NCI-H1048 (cell line): Measurements from ENCODE around the gene AP4E1.
"Not testable (repeated sequence)": the region's sequence is repeated elsewhere in the genome, so short reads cannot be mapped to it uniquely, and the experiment has no call there.

Experiments
- DNase-seq: peaks from one replicate; lab custom pipeline; 2025; lab: John Stamatoyannopoulos, UW

Gene AP4E1

DNA sequence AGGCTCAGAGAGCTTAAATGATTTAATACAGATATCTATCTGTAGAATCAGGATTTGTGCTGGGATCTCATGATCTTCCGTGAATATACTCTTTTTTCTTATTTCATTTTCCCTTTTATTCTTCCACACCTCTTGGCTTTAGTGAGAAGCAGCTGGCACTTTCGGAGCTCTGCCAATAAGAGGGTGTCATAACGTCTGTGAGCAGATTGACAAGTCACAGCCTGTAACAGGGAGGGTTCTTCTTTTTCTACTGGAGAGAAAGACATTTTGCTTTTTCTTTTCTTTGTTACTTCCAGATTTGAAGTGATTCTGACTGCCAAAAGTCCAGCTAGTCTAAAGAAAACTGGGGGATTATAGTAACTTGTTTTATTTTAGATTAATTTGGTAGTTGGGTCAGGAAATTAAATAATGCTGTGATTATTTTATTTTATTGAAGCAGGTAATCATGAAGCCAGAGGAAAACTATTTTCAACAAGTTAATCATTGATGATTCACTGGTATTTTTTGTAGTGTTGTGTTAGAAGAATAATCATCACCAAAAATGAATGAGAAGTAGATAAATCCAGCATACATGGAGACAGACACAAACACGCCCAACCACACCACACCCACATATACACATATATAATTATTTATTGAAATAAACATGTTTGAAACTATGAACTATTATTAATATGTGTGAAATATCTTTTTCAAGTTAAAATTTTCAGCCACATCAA, 116.4 kb downstream of the AP4E1 start:
- no peak for DNase-seq

DNA sequence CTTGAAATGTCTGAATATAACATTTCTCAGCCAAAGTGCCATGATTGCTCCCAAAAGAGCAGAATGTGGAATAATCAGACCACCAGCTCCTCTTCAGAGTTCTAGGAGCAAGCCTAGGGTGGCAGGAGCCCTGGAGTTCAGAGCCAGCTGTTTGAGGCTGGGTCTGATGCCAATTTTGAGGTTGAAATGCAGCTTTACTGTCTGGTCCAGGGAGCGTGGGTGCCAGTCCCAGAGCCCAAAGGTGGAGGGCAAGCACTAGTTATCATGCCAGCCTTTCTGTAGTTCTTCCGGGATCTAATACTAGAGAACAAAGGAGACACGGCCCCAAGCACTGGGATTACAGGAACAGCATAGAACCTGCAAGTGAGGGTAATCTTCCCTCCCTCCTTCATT, 117.0 kb downstream of the AP4E1 start:
- no peak for DNase-seq

DNA sequence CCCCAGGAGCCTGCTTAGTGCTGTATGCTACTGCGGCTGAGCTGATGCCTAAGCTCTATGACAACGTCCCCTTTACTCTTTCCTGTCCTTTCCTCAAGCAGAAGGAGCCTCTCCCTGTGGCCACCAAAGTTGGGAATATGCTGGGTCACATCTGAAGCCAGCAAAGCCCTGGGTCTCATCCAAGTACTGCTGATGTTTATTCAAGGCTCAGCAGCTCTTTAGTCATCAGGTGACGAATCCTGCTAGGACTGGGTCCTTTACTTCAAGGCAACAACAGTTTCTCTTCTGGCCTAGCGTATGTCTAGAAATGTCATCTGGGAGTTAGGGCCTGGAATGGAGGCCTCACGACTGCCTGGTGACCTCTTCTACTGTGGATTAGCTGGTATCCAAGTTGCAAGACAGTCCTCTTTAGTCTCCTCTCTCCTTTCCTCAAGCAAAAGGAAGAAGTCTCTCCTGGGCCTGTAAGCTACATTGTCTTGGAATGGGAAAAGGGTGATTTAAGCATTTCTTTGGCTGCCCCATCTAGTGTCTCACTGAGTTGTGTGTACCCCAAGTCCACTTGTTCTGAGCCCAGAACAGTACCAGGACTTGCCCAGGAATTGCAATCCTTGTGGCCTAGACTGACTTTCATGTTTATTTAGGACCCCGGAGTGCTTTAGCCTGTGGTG, 122.3 kb downstream of the AP4E1 start:
- DNase-seq: no peak

DNA sequence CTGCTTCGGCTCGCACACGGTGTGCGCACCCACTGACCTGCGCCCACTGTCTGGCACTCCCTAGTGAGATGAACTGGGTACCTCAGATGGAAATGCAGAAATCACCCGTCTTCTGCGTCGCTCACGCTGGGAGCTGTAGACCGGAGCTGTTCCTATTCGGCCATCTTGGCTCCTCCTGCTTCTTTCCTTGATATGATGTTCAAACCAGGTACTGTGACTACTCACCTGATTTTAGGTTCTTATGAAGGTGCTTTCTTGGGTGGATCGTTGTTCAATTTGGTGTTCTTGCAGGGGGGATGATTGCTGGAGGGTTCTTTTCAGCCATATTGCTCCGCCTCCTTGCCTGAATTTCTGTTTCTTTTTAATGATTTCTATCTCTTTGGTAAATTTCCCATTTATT, 129.0 kb downstream of the AP4E1 start:
- not testable (repeated sequence) for DNase-seq

DNA sequence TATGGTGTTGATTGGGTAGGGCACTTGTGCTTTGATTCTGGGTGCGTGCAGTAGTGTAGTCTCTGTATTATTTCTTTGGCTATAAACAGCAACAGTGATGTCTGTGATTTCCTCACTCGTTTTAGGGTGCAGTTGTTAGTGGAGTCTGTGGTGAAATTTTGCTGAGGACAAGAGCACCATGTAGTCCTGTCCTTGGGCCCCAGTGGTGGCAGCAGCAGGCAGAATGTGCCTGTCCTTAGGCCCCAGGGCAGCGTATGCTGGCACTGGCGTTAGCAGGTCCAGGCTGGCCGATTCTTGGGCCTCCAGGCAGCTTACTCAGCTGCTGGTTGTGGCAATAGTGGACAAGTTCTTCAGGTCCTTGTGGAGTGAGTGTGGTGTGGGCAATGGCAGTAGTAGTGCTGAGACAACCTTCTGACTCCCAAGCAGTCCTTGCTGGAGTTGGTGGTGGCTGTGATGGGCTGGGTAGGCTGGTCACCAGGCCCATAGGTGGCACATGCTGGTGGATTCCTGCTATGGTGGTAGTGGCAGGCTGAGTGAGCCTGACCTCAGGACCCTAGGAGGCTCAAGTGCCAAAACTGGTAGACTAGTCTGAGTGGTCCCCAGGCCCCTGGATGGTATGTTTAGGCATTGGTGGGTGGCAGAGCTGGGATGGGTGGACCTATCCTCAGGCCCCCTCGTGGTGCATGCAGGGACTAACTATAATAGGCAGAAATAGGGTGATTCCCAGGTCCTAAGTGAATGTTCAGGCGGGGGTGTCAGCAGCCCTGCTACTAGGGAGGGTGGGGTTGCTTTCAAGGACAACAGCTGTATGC, 129.9 kb downstream of the AP4E1 start:
- DNase-seq: no peak

DNA sequence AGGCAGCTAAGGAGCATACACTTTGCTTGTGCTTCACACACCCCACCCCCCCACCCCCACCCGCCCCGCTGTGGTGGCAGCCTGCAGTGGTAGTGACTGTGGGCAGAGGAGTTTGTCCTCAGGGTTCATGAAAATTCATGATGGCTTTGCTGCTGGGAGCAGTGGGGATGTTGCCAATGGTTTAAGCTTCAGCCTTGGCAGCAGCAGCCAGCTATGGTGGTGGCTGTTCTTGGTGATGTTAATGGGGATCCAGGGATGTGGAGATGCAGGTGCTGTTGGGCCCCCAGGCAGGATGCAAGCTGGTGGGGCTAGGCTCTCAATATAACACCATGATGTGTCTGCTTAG, 130.5 kb downstream of the AP4E1 start:
- DNase-seq: no peak

DNA sequence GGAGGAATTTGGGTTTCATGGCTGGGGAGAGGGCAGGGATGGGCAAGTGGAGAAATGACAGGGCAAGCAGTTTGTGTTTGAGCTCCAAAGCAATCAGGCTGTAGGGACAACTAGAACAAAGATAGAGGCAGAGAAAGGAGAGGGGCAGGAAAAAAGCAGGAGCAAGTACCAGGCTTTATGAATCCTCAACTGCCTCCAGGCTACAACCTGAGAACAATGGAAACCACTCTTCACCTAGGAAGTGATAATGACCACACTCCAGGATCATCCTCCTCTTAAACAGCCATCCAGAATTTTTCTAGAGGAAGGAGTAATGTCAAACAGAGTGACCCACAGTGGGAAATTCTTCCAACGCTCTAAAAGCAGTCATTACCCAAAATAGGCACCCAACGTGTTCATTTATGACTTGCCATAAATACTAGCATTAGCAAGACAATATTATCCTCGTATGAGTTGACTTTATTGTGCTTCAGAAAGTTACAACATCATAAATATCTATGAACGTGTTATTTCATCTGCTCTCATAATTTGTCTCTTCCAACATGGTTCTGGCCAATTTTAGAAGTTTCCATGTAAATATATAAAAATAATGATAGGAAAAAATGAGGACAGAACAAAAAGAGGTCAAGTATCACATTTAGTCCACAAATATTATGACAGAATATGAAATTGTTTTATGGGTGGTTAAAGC, 135.7 kb downstream of the AP4E1 start:
- no peak for DNase-seq

DNA sequence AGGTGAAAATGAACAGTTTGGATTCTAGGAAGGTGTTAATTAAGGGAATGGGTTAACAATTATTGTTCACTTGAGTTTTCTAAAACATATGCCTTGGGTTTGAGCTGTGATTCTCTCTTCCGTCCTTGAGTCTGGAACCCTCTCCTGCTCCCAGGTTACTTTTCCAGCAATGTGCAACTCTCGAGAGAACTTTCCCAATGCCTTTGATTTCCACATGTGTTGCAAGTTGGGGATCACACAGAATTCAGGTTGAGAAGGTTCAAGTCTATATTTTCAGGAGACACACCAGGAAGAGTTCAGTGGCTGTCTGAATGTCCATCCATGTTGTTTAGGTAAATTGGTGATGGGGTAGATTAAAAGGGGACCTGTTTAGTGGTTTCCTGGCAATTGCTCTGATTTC, 137.5 kb downstream of the AP4E1 start:
- DNase-seq: no peak

DNA sequence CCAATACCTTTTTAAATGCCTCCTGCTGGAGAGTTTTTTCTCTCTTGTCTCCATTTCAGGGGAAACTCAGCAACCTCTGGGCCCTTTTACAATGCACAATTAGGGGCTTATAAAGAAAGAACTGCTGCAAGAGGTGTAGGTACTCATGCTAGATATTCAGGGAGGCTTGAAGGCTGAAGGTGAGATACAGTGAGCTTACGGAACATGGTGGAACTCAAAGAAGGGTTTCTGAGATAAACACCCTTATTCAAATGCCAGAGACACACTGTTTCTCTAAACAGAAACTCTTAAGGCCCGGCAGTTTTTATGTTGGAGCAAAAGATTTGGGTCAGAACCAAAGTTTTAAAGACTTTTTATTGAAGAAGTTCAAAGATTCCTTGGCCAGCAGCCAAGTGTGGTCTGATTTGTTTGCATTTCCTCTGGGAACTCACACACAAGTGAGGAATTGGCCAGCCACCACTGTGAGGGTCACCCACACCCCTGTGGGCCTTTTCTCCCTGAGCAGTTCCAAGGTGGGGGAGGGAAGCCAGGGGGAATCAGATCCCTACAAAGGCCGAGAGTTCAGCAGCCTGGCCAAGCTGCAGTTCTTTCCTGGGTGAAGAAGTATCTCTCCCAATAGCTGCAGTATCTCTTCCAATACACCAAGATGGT, 138.4 kb downstream of the AP4E1 start:
- no peak for DNase-seq

DNA sequence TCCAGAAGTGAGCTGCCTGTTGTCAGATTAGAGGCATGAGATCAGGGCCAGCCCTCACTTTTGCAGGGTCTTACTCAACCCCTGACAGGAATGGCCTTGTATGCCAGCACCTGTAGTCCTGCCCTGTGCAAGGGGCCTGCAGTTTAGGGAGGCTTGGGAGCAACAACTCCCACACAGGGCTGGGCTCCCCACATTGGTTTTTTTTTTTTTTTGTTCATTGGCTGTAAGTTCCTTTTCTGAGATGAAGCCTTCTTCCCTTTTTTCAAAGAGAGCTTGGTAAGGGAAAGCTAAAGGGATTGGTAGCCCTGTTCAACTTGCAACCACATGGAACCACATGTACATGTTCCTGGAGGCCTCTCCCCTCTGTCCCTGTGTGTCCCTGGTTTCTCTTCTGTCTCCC, 139.8 kb downstream of the AP4E1 start:
- DNase-seq: no peak

DNA sequence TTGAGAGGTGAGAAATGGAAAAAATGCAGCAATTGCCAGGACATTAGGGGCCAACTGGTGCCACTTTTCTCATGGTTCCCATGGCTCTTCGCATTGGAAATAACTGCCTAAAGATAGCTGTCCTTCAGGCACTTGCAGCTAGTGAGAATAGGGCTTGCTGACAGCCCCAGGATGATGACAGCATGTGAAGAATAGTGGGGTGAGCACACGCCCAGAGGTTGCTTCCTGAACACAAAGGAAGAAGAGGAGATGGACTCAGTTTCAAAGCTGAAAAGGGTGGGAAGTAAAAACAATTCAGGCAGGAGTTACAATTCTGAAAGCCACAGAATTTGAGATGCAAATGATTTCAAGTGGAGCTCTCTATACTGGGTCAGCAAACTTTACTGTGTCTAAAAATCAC, 140.6 kb downstream of the AP4E1 start:
- no peak for DNase-seq

DNA sequence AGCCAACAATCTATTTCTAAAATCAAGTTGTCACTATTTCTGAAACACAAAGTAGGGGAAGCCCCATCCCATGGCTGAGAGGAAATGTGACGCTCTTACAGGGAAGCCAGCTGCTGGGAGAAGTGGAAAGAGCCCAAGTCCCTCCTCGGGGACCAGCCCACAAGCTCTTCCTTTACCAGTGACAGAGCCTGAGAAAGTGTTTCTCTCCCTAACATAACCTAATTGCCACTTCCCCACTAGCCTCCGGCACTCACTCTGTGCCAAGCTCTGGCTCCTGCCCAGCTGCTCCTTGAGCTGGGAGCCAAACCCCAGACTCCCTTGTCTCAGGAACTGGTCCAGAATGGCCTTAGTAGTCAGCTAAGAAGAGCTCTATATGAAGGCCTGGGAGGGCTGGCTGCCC, 143.3 kb downstream of the AP4E1 start:
- no peak for DNase-seq

DNA sequence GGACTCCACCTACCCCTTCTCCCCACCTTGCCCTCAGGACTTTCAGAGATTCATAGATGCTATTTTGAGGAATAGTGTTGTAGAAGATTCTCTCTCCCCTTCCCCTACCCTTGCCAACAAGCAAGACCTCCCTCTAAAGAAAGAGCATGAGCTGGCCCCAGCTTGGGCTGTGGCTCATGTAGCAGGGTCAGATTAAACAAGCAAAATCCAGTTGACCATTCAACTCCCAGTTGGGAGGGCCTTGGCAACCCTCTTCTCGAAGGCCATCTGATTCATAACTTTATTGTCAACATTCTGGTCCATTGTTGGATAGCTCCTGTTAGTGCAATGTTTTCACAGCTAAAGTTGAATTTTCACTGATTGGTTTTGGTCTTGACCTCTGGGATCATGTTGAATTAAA, 145.1 kb downstream of the AP4E1 start:
- no peak for DNase-seq

DNA sequence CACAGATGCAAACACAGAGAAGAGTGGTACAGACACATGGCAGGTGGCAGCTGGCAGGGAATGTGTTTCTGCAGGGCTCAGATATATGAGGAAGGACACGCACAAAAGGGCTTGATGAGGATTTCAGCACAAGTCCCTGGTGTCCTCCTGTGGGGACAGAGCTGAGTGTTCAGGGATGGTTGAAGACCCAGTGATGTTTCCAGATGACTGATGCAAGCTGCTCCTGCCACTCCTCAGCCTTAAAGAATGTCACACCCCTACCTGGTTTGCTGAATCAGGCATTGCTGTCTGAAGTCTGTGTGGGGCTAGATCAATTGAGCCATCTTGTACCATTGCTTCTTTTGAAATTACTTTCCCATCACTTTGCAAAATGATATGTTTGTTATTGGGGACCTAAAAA, 146.1 kb downstream of the AP4E1 start:
- no peak for DNase-seq
